ENCODE results near the gene TPD52L2.
A peak's percentile ranks its signal among the peaks of the same experiment; 100 is the strongest.

TPD52L2 gene

GRCh38 chr20:63864978-63865640, at the start of gene TPD52L2:
TPD52L2 (plus strand) TSS chr20:63865270; CDS start chr20:63865366, 96 bp downstream.
- peak; percentile 98 for DNase-seq (ENCODE audit: low read depth)

GRCh38 chr20:63815615-63816253, 49.3 kb upstream of the TPD52L2 start:
- DNase-seq (ENCODE audit: low read depth): no peak

- peak; percentile 52 for DNase-seq (ENCODE audit: low read depth)
Observed at GRCh38 chr20:63819224-63819921, 45.7 kb upstream of the TPD52L2 start.

GRCh38 chr20:63821811-63822210, 43.3 kb upstream of the TPD52L2 start:
- DNase-seq (ENCODE audit: low read depth): no peak

- DNase-seq (ENCODE audit: low read depth): peak; percentile 89
Observed at GRCh38 chr20:63822276-63822696, 42.8 kb upstream of the TPD52L2 start.

GRCh38 chr20:63823691-63824311, 41.3 kb upstream of the TPD52L2 start:
- no peak for DNase-seq (ENCODE audit: low read depth)

GRCh38 chr20:63825331-63826118, 39.5 kb upstream of the TPD52L2 start:
- DNase-seq (ENCODE audit: low read depth): no peak

GRCh38 chr20:63826753-63827152, 38.3 kb upstream of the TPD52L2 start:
- no peak for DNase-seq (ENCODE audit: low read depth)

- no peak for DNase-seq (ENCODE audit: low read depth)
Observed at GRCh38 chr20:63828124-63828523, 36.9 kb upstream of the TPD52L2 start.

- no peak for DNase-seq (ENCODE audit: low read depth)
Observed at GRCh38 chr20:63828545-63828944, 36.5 kb upstream of the TPD52L2 start.

- no peak for DNase-seq (ENCODE audit: low read depth)
Observed at GRCh38 chr20:63828951-63829350, 36.1 kb upstream of the TPD52L2 start.

- DNase-seq (ENCODE audit: low read depth): no peak
Observed at GRCh38 chr20:63829603-63829944, 35.5 kb upstream of the TPD52L2 start.

GRCh38 chr20:63829945-63830835, 34.9 kb upstream of the TPD52L2 start:
- no peak for DNase-seq (ENCODE audit: low read depth)

GRCh38 chr20:63830841-63831588, 34.1 kb upstream of the TPD52L2 start, which contains the start of gene ZBTB46:
ZBTB46 (minus strand) TSS chr20:63831264; CDS start chr20:63790757, 40,507 bp downstream.
- no peak for DNase-seq (ENCODE audit: low read depth)

- DNase-seq (ENCODE audit: low read depth): no peak
Observed at GRCh38 chr20:63831646-63831992, 33.5 kb upstream of the TPD52L2 start.

GRCh38 chr20:63831993-63832686, 32.9 kb upstream of the TPD52L2 start:
- peak; percentile 42 for DNase-seq (ENCODE audit: low read depth)

GRCh38 chr20:63833776-63834490, 31.1 kb upstream of the TPD52L2 start:
- DNase-seq (ENCODE audit: low read depth): no peak

- DNase-seq (ENCODE audit: low read depth): no peak
Observed at GRCh38 chr20:63834491-63834880, 30.6 kb upstream of the TPD52L2 start.
